ENCODE results near the gene LRRC4C. TPM values are rescaled to one million over a fixed set of nuclear protein-coding genes. Genes with fewer than 3 reads are reported as not detected.

LRRC4C gene
- total RNA-seq, 1 donor from 2014 or later: not detected

DNA sequence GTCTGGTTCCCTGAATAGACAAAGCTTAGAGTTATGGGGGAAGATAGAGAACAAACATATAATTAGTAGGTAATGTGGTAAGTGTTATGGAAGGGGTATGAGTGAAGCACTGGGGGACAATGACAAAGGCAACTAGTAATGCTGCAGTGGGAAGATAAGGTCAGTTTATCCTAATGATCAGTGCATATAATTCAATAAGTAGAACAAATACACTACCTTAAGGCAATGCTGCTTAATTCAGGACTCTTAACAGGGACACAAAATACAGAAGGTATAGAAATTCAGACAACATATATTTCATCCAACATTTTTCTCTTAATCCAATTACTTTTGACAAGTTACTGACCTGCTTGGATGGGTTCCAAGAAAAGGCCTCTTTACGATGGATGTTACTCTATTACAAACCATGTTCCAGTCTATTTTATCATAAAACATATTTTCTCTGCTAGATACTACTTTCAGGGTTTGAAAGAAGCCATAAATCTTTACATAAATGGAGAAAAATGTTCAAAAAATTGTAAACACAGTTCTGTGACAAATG is 1186.2 kb downstream of the LRRC4C start:
- no peak for DNase-seq (ENCODE audit: extremely low read depth, low read depth, low spot score)

DNA sequence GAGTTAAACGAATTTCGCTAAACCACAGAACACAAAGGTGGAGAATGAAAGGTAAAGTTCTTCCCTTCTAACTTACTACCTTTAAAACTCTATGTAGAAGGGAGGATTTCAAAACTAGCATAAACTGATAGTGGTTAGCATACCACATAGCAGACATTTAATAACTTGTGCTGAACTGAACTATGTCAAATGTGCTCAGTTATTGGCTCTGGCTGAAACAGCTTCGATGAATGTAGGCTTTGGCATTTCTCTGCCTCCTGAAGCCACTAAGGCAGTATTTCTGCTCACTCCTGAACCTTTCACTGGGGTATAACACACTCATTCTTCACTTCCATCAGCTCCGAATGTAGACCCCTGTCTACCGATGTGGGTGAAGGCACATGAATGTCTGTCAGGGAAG is 1188.1 kb downstream of the LRRC4C start:
- no peak for DNase-seq (ENCODE audit: extremely low read depth, low read depth, low spot score)

DNA sequence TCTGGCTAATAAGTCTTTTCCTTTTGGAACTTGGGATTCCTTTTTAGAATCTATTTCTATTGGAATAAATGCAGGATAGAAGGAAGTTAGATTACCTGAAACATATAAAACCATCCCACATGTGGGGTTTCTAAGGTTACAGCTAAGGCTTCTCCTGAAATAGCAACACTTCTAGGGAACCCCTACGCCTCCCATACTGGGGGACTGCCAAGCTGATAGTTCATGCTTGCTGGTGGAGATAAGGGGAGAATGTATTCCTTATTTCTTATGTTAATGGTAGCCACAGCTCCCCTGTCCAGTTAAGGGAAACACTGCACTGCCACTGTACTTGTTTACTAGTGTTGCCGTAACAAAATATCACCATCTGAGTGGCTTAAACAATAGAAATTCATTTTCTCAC is 1189.6 kb downstream of the LRRC4C start:
- no peak for DNase-seq (ENCODE audit: extremely low read depth, low read depth, low spot score)

DNA sequence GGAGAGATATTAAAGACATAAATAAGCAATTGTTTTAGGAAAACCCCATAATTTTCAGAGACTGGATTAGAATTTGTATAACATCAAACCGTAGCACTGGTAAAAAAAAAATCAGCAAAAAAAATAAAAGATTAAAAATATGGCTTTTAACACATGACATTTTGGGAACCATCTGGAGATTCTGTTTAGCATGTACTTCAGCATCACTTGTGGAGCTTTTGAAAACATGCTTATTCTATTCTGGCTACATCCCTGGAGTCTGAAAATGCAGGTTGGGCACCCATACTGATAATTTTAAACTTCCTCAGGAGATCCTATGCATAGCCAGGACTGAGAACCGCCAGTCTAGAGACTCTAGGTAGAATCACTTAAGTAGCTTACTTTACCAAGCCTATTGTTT is 1190.9 kb downstream of the LRRC4C start:
- DNase-seq (ENCODE audit: extremely low read depth, low read depth, low spot score): no peak

DNA sequence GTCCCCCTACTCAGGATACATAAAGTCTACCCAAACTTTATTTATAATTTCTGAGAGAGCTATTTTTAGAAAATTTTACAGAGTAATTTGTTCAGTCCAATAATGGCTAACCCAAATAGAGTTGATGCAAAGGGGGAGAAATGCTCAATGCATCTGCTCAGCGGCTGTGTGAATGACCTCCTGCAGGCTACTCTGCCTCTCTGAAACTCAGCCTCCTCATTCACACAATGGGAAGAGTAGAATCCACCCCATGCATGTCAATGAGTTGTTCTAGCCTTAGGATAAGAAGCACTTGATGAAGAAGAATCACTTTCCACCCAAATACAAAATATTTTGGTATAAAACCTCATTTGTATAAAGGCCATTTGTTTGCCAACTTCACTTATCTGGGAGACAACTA is 1204.0 kb downstream of the LRRC4C start:
- DNase-seq (ENCODE audit: extremely low read depth, low read depth, low spot score): no peak

DNA sequence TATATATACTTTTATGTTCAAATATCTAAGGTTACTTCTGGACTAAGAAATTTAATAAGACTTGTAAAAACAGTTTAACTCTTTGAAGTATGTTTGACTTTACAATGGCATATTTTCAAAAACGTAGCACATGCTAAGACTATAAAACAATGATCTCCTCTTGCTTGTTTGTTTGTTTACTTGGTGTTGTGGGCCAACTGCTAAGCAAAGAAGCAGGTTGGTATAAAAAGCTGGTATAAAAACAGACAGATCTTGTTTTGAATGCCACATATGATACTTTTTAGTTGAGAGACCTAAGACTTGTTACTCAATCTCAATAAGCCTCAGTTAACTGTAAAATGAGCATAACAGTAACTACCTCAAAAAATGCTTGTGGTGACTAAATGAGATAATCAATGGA is 1206.3 kb downstream of the LRRC4C start:
- DNase-seq (ENCODE audit: extremely low read depth, low read depth, low spot score): no peak

DNA sequence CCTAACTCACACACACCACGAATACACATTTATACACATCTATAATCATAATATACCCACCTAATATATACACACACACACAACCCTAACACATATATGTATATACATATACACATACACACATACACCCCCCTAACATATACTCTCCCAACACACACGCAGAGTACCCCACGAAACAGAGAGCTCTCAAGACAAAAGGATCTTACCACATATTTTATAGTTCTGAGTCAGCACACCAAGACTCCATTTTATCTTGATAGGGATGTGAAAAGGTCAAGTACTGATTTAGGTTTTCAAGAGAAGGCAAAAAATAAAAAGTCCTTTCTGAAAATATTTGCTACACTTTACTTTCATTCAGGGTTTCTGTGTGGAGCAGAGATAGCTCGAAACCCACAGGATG is 1207.2 kb downstream of the LRRC4C start:
- no peak for DNase-seq (ENCODE audit: extremely low read depth, low read depth, low spot score)

DNA sequence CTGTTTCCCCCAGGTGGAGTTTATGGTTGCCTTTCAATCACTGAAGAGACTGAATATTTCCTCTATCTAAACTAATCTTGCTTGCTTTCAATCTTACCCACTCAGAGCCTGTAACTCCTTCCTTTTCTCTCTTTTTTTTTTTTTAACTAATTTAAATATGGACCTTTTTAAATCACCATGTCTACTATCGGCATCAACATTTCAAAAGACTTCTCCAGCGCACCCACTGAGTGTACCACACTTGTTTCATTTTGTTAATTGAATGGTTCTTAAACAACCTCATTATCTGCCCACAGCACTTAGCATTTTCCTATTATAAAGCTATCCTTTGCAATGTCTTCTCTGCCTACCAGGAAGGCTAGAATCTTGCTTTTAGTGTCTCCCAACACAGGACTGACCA is 1212.5 kb downstream of the LRRC4C start:
- no peak for DNase-seq (ENCODE audit: extremely low read depth, low read depth, low spot score)

DNA sequence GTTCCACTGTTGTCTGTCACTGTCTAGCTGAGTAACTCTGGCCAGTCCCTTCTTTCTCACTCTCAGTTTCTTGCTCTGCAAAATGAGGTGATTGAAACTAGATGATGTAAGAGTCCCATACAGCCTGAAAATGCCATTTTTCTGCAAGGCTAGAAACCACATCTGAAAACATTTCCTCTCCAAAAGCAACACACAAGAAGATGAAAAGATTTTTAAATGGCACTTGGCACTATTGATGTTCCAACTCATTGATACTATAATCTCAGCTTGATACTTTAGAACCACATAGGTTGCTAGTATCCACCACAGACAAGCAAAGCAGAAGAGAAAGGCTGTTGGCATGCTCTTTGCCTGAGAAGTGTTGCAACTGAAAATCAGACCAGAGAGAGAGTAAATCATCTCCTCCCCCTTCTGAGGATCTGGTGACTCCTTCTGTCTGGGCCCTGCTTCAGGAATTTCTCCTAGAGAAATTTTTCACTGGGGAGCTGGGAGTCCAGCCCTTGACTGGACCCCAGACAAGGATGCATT is 1217.9 kb downstream of the LRRC4C start:
- DNase-seq (ENCODE audit: extremely low read depth, low read depth, low spot score): no peak

DNA sequence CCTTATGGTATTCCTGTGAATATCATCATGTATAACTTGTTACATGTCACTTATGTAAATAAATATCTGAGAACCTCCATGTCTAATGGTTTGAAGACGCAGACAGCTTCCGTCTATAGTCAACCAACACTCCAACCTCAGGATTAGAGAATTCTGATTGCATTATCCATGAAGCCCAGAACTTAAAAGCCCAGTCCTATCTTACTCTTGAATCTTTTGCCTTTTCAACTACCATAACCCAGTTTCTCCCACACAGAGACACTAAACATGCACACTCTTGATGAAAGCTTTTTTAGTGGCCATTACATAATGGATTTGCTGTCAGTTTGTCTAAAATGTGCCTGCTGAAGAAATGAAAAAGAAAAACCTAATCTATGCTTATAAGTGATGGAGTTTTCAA is 1219.2 kb downstream of the LRRC4C start:
- DNase-seq (ENCODE audit: extremely low read depth, low read depth, low spot score): no peak

DNA sequence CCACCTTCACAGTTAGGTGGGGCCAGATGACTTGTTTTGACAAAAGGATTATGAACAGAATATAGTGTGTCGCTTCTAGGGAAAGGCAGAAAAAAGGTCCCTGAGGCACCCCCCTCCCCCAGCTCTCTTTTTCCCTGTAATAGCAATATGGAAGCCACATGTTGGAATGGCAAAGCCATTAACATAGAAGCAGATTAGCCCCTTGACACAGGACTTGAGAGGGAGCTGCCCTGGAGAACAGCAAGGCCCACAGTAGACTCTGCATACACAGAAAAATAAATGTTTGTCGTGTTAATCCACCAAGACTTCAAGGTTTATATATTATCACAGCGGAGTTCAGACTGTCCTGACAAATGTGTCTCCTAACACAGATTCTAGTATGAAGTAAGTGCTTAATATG is 1222.9 kb downstream of the LRRC4C start:
- DNase-seq (ENCODE audit: extremely low read depth, low read depth, low spot score): no peak

DNA sequence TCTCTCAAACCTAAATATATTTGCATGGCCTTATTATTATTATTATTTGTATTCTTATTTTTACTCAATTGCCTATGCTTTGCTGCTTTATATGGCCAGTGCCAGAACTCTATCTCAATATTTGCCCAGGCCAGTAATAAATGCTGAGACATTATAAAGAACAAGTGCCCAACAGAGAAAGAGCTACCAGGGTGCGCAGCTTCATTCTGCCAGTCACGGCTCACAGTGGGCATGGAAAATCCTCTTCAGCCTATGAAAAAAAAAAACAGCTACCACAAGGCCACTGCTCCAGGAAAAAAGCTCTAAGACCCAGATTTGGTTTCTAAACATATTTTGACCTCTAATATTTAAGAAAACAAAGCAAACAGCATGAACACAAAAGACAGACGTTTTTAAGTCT is 1223.6 kb downstream of the LRRC4C start:
- no peak for DNase-seq (ENCODE audit: extremely low read depth, low read depth, low spot score)

DNA sequence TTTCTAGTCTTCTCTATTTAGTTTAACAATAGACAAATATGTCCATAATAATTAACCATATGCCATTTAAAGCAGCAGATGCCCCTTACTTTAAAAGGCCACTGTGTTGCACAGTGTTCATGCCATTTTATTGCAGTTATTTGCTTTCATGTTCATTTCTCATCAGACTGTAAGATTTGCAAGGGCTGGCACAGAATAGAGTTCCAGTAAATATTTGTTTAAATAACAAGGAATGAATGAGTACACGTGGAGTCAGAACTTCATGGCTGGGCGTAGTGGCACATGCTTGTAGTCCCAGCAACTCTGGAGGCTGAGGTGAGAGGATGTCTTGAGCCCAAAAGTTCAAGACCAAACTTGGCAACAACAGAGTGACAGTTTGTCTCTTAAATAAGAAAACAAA is 1228.6 kb downstream of the LRRC4C start:
- no peak for DNase-seq (ENCODE audit: extremely low read depth, low read depth, low spot score)

DNA sequence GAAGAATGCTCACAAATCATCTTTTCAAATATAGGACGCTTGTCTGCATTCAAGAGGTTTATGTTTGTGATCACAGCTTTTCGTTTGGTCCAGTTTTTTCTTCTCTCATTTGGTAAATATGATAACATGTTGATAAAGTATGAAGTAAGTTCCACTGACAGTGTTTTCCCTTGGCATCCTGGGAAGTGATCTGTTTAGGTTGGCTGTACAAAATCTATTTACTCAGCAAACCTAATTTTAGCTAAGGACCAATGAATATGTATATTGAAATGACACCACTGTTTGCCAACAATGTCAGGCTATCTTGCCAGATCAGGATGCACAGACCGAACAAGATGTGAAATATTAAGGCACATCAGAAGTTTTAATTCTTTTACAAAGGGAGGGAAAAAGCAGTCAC is 1230.8 kb downstream of the LRRC4C start:
- DNase-seq (ENCODE audit: extremely low read depth, low read depth, low spot score): no peak

DNA sequence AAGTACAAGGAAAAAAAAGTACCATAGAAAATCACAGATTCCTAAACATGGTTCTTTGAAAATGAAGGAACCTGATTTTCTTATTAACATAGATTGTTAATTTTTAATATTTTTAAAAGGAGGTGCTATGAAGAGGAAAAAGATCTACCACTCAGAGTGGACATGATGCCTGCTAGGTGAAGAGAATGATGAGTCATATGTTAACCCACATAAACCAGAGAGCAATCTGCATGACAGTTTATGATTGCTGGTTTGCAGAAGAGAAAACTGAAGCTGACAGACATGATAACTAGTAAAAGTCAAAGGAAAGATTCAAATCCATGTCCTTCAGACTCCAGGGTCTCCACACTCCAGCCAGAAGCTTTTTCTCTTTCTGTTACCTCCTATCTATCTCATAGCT is 1231.7 kb downstream of the LRRC4C start:
- DNase-seq (ENCODE audit: extremely low read depth, low read depth, low spot score): no peak

DNA sequence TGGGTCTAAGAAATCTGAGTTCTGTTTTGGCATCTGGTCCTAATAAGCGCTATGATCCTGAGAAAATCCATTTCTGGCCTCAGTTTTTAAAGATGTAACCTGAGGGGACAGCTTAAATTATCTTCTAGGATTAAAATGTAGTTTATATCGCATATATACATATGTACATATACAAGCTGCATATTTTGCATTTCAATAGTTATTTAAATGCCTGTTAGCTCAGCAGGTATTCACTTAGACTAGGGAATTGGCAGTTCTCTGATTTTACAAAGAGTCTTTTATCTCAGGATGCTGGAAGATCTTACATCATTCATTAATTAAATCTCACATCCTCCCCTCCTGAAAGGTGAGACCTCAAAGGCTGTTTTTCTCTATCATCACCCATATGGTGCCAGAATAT is 1232.8 kb downstream of the LRRC4C start:
- no peak for DNase-seq (ENCODE audit: extremely low read depth, low read depth, low spot score)

DNA sequence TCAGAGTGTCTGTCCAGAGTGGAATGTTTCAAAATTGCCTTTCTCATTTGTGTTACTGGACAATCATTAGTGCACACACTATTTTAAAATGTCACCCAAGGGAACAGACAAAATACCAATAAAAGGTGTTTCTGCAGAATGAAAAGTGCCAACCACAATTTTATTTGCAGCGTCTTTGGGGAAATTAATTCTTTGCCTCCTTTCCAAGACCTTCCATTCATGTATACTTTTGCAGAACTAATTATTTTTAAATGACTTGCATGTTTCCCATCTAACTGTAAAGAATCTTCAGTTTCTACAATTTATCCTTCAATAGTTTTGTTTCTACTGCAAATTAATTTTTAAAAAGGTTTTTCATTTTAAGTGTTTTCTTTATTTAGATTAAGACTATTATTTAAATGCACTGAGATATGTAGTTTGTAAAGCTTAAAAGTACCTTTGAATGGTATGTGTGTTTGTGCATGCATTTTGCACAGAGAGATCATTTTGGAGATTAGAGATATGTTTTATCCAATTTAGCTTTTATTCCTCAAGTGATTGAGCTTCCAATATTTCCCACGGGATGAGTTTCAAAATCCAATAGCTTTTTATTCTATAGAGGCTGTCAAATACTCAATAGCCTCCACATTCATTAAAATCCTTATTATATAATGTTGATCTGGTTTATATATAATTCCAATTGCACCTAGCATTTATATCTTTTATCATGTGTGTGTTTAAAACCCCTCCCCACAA is 1235.7 kb downstream of the LRRC4C start:
- no peak for DNase-seq (ENCODE audit: extremely low read depth, low read depth, low spot score)

DNA sequence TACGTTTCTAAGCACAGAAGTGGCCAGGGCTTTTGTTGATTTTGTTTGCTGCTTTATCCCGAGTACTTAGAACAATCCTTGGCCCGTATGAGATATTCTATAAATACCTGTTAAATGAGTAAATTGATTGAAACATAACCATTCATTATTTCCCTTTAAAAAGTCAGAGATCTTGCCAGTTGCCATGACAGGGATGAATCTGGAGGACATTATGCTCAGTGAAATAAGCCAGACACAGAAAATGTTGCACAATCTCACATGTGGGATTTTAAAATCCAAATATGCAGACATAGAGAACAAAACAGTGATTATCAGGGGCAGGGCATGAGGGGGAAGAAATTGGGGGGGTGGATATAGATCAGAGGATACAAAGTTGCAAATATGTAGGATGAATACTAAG is 1240.1 kb downstream of the LRRC4C start:
- DNase-seq (ENCODE audit: extremely low read depth, low read depth, low spot score): no peak

DNA sequence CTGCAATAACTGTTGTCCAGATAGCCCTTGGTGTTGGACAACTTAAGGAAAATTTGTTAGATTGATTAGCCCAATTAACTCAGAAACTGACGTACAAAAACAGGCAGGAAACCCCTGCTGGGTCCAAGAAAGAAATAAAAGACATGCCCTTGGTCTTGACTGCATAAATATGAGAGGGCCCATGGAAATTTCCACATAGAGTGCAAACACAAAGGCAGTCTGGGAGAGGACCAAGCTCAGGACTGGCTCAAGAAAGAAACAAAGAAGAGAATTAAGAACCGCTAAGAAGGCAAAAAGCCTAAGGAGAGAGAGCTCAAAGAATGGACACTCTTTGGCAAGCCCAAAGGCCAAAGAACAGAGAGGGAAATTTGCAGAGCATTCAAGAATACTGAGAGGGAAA is 1243.9 kb downstream of the LRRC4C start:
- no peak for DNase-seq (ENCODE audit: extremely low read depth, low read depth, low spot score)

DNA sequence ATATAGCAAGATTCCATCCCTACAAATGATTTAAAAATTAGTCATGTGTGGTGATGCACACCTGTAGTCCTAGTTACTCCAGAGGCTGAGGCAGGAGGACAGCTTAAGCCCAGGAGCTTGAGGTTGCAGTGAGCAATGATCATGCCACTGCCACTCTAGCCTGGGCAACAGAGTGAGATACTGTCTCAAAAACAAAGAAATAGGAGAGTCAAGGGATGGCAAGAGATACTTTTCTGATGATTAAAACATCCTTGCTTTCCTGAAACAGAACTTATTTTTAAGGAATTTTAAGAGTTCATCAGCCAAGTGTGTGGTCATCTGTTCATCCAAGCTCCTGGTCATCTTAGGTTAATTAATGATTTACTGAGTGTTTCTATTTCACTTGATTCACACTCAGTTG is 1252.0 kb downstream of the LRRC4C start:
- DNase-seq (ENCODE audit: extremely low read depth, low read depth, low spot score): no peak

DNA sequence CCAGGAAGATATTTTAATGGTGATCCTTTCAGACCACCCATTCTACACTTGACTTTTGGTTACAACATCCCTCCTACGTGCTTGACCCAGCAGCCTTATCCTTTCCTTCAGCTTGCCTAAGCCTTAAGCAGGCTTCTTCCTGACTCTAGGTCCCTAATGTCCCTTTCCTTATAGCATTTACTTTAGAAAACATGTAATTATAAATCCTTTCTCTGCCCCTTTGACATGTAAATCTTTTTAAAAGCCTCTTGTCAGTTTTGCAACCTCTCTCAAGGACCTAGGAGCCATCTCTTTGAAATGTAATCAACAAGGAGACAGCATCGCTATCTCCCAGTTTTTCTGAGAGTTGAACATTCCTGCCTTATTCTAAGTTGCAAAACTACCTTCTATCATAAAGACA is 1255.2 kb downstream of the LRRC4C start:
- DNase-seq (ENCODE audit: extremely low read depth, low read depth, low spot score): no peak

DNA sequence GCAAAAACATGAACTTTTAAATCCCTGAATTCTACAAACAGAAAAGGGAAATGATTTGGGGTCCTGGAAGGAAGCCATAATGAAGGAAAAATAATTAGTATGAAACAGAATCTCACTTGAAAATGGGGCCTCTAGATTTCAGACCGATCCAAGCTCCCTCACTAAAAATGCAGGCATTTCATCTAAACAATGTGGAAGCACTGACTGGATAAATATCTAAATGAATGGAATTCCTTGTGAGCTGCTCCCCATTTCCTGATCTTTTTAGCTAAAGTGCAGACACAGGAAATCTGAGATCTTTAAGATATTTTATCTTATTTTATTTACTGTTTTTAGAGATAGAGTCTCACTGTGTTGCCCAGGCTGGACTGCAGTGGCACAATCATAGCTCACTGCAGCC is 1255.8 kb downstream of the LRRC4C start:
- no peak for DNase-seq (ENCODE audit: extremely low read depth, low read depth, low spot score)

Measured in glomerular endothelial cell (primary cell).